Endothelial cell of umbilical vein (primary cell): ENCODE measurements around the gene CIC. TPM values are rescaled to one million over a fixed set of nuclear protein-coding genes. Genes with fewer than 3 reads are reported as not detected.

Source experiments
- BruUV-seq: library from RNA; stranded (reverse); fragments of 400-500 nt; replicated peaks from 2 replicates; lab custom pipeline; 2021; lab: Mats Ljungman, UMichigan
- CTCF ChIA-PET: fragments of 300-600, 350-600 bp; sonication (Branson Sonifier 250); formaldehyde crosslinking; loops from one replicate; lab custom pipeline; 2021; ENCODE audit warnings: antibody characterized with exemption, inconsistent platforms; lab: Charles Lee
- POLR2A ChIA-PET: fragments of 300-600, 350-600 bp; sonication (Branson Sonifier 250); formaldehyde crosslinking; loops from one replicate; lab custom pipeline; 2021; ENCODE audit warnings: antibody characterized with exemption, inconsistent platforms; lab: Charles Lee
- DNase-seq: peaks from one replicate; pipeline ENCODE4 v3.0.0-alpha.2; 2011; ENCODE audit warnings: low read depth, low spot score
- FAIRE-seq: peaks from 2 replicates; lab custom pipeline; 2011; peaks lifted over from hg19 to GRCh38; lab: Jason Lieb, UNC
- H2AFZ ChIP-seq: 2 replicates; pipeline ENCODE4 v1.6.0; 2012; ENCODE audit warnings: low read depth, low read length, control low read depth, inconsistent platforms
- H3K27ac ChIP-seq: 2 replicates; pipeline ENCODE4 v1.5.1; 2011; ENCODE audit warnings: low read depth, mild to moderate bottlenecking, control low read depth, low read length, moderate library complexity; ENCODE audit not compliant: insufficient read depth
- H3K27me3 ChIP-seq, 2 experiments: 2 replicates each; pipeline versions ENCODE4 v1.6.0 to v1.6.1; 2011; ENCODE audit warnings: low read length in 2 of 2, mixed read lengths in 1 of 2; ENCODE audit not compliant: control insufficient read depth in 2 of 2, insufficient read depth in 2 of 2
- H3K36me3 ChIP-seq, 2 experiments: 2 replicates in 1 of 2; 3 replicates in 1 of 2; pipeline ENCODE4 v1.5.1; 2011; ENCODE audit warnings: low read length in 2 of 2, mild to moderate bottlenecking in 1 of 2, moderate library complexity in 1 of 2; ENCODE audit not compliant: control insufficient read depth in 2 of 2, insufficient read depth in 2 of 2; ENCODE audit errors: extremely low read depth in 1 of 2
- H3K4me1 ChIP-seq: 3 replicates; pipeline ENCODE4 v1.5.1; 2011; ENCODE audit warnings: mild to moderate bottlenecking, low read length; ENCODE audit not compliant: control insufficient read depth, insufficient read depth; ENCODE audit errors: extremely low read depth
- H3K4me2 ChIP-seq: 2 replicates; pipeline ENCODE4 v1.6.1; 2011; ENCODE audit warnings: low read length, control low read depth, mixed read lengths; ENCODE audit not compliant: insufficient read depth
- H3K4me3 ChIP-seq, 3 experiments: fragments of 200-600 bp in 1 of 3; sonication (generic), shearing (Covaris generic) in 1 of 3; replicated peaks in 1 of 3; 2 replicates each; pipeline ENCODE4 v1.5.1; 2011 to 2016; ENCODE audit warnings: control low read depth in 3 of 3, low read length in 3 of 3, mild to moderate bottlenecking in 2 of 3, inconsistent platforms in 1 of 3, low read depth in 1 of 3, moderate library complexity in 1 of 3; ENCODE audit not compliant: insufficient read depth in 1 of 3
- H3K79me2 ChIP-seq: 2 replicates; pipeline ENCODE4 v1.6.0; 2012; ENCODE audit warnings: low read length, inconsistent platforms; ENCODE audit not compliant: control insufficient read depth, insufficient read depth
- H3K9ac ChIP-seq: replicated peaks from 2 replicates; pipeline ENCODE3; 2011; ENCODE audit warnings: low read length, control low read depth; ENCODE audit not compliant: insufficient read depth; ENCODE audit errors: extremely low read depth
- H3K9me1 ChIP-seq: replicated peaks from 3 replicates; pipeline ENCODE4 v1.6.0; 2011; ENCODE audit warnings: mild to moderate bottlenecking, low read length; ENCODE audit not compliant: control insufficient read depth, insufficient read depth; ENCODE audit errors: extremely low read depth
- H3K9me3 ChIP-seq: replicated peaks from 2 replicates; pipeline ENCODE4 v1.5.1; 2012; ENCODE audit warnings: low read length, inconsistent platforms; ENCODE audit not compliant: control insufficient read depth, insufficient read depth
- H4K20me1 ChIP-seq: replicated peaks from 2 replicates; pipeline ENCODE3; 2011; ENCODE audit warnings: mild to moderate bottlenecking, low read length; ENCODE audit not compliant: control insufficient read depth, insufficient read depth; ENCODE audit errors: extremely low read depth
- EZH2 ChIP-seq: IDR thresholded peaks from 2 replicates; pipeline ENCODE4 v1.6.1; 2012; ENCODE audit warnings: borderline replicate concordance, low read depth, mild to moderate bottlenecking, moderate library complexity, low read length, inconsistent platforms; ENCODE audit not compliant: severe bottlenecking
- FOS ChIP-seq: IDR thresholded peaks from 2 replicates; pipeline ENCODE4 v1.6.1; 2011; ENCODE audit warnings: mild to moderate bottlenecking, low read length, moderate library complexity, borderline replicate concordance; ENCODE audit not compliant: insufficient read depth
- JUN ChIP-seq: IDR thresholded peaks from 2 replicates; pipeline ENCODE4 v1.6.1; 2011; ENCODE audit warnings: borderline replicate concordance, low read depth; ENCODE audit not compliant: insufficient read length, insufficient read depth
- MYC ChIP-seq: IDR thresholded peaks from one replicate; pipeline ENCODE4 v1.6.1; 2011; ENCODE audit warnings: mild to moderate bottlenecking, low read depth, low read length
- POLR2A ChIP-seq: IDR thresholded peaks from 2 replicates; pipeline ENCODE4 v1.6.1; 2012; ENCODE audit warnings: low read depth, mild to moderate bottlenecking, control low read depth, low read length
- POLR2AphosphoS5 ChIP-seq: IDR thresholded peaks from 2 replicates; pipeline ENCODE4 v1.6.1; 2012; ENCODE audit warnings: low read depth, mild to moderate bottlenecking, control low read depth, low read length, moderate library complexity; ENCODE audit not compliant: insufficient read depth
- dilution Hi-C: fragments of 300-500 bp; cut with MboI; formaldehyde crosslinking; loops from one replicate; pipeline ENCODE4 v1.15.0; 2019; ENCODE audit warnings: low sequenced_read_pairs; ENCODE audit not compliant: extremely low pct_ligation_motif_present
- intact Hi-C: fragments of 100-400 bp; cut with micrococcal nuclease; formaldehyde crosslinking; loops from one replicate; pipeline ENCODE4 v1.10.0; 2022
- polyA plus RNA-seq, 4 experiments: library from polyadenylated mRNA; depleted of rRNA in 3 of 4; stranded (reverse) in 3 of 4; unstranded in 1 of 4; fragments of >200 nt; gene quantifications; 2 replicates each; pipeline versions ENCODE4 v1.2.1 to v1.2.3, GENCODE V29; 2011 to 2012; ENCODE audit warnings: missing spikeins in 1 of 4
- total RNA-seq: library from RNA; stranded (reverse); gene quantifications from 2 replicates; pipeline ENCODE4 v1.2.3, GENCODE V29; 2021

Gene CIC
- total and polyA plus RNA-seq, 2 donors (not counting 3 experiments of a cell fraction or from before 2014, with no cell fraction given): 18.4 to 86.0 TPM

GRCh38 chr19:42254850-42255765 lies 13.9 kb upstream of the CIC start, which contains the start of gene ERF:
Gene ERF (minus strand): TSS chr19:42255128. CDS start chr19:42254999, 129 bp downstream.
- dilution Hi-C loops (no loop called here), intact Hi-C loops (loop anchor here (1.0 kb wide), 2 partner anchors 13 to 25 kb away; no protein-coding TSS in a partner anchor)
- no peak for TF ChIP-seq FOS
- no peak for TF ChIP-seq MYC
- no peak for TF ChIP-seq EZH2
- peak; percentile 88 for TF ChIP-seq POLR2AphosphoS5
- TF ChIP-seq JUN: no peak
- peak; percentile 86 for TF ChIP-seq POLR2A
- Histone ChIP-seq H3K4me2 (peak within 1 kb of the TSS; percentile 66), H3K36me3 (peaks cover 0 to 4% of the 10 kb centered on the region in 2 experiments), H2AFZ (peak within 1 kb of the TSS; percentile 59), H3K79me2 (peaks cover 44% of the 10 kb centered on the region), H3K27ac (peak within 1 kb of the TSS; percentile 79), H3K9me1 (no peaks in the 10 kb centered on the region), H3K9me3 (no peaks in the 10 kb centered on the region), H3K4me3 (peak within 1 kb of the TSS; percentile 83 to 98 (median 94)), H4K20me1 (no peaks in the 10 kb centered on the region), H3K4me1 (peaks cover 31% of the 10 kb centered on the region), H3K27me3 (no peaks in the 10 kb centered on the region), H3K9ac (peak within 1 kb of the TSS; percentile 89)
- CTCF ChIA-PET: interaction anchor here (1.2 to 2.2 kb wide), 6 partner anchors 9 to 36 kb away, joined by 3 to 22 read pairs (median 6); partner anchors contain the start of gene GSK3A
- BruUV-seq: no TSS peak
- DNase-seq: peak; percentile 93
- POLR2A ChIA-PET: interaction anchor here (0.9 to 1.4 kb wide), 2 partner anchors 24 to 47 kb away, joined by 4 to 6 read pairs; partner anchors contain the start of gene PRR19
- FAIRE-seq: peak; percentile 95
